Upper lobe of right lung (tissue), 1 donor: ENCODE data around the gene GBX1. TPM values are rescaled to one million over a fixed set of nuclear protein-coding genes. Genes with fewer than 3 reads are reported as not detected.
A peak's percentile ranks its signal among the peaks of the same experiment; 100 is the strongest.

Experiments used
- ATAC-seq: fragments of 200-7000 bp; cut with Tn5 transposase; one replicate; pipeline ENCODE4 v1.9.1; 2020; ENCODE audit warnings: mild to moderate bottlenecking, moderate library complexity
- DNase-seq: peaks from one replicate; pipeline ENCODE4 v3.0.0-alpha.2; 2020
- H3K27ac ChIP-seq: fragments of 200-600 bp; one replicate; pipeline ENCODE4 v1.8.0; 2022
- H3K27me3 ChIP-seq: fragments of 200-600 bp; one replicate; pipeline ENCODE4 v1.8.0; 2022; ENCODE audit warnings: mild to moderate bottlenecking
- H3K36me3 ChIP-seq: fragments of 200-600 bp; one replicate; pipeline ENCODE4 v1.8.0; 2022
- H3K4me1 ChIP-seq: fragments of 200-600 bp; one replicate; pipeline ENCODE4 v1.8.0; 2022
- H3K4me3 ChIP-seq: fragments of 200-600 bp; one replicate; pipeline ENCODE4 v1.8.0; 2022; ENCODE audit warnings: mild to moderate bottlenecking
- H3K9me3 ChIP-seq: fragments of 200-600 bp; one replicate; pipeline ENCODE4 v1.8.0; 2022
- CTCF ChIP-seq: fragments of 200-600 bp; IDR thresholded peaks from one replicate; pipeline ENCODE4 v1.8.0; 2022; ENCODE audit warnings: antibody characterized with exemption
- intact Hi-C: fragments of 100-400 bp; cut with DNase I; formaldehyde crosslinking; loops from one replicate; pipeline ENCODE4 v1.11.0; 2022
- total RNA-seq: library from RNA; stranded (reverse); fragmentation: NEBNext Ultra II Directional; extraction: Animal tissue kit (Norgen Biotek cat#: 25700); gene quantifications from one replicate; pipeline ENCODE4 v1.2.1, GENCODE V29; 2021
- donor health status: DM: no; HTN: yes; CAD: no; lungs with severe emphysema.

The GBX1 gene
- total RNA-seq, 1 donor from 2014 or later, result not detected

GRCh38 chr7:151192002-151192539 is 24.6 kb upstream of the GBX1 start:
- Histone ChIP-seq H3K27me3 (no peaks in the 10 kb centered on the region), H3K36me3 (no peaks in the 10 kb centered on the region), H3K4me1 (no peaks in the 10 kb centered on the region), H3K27ac (no peak overlapping the region), H3K9me3 (no peaks in the 10 kb centered on the region), H3K4me3 (no peak overlapping the region)
- intact Hi-C loops, result no loop called here
- TF ChIP-seq CTCF, result no peak
- DNase-seq (no peak), ATAC-seq (no peak)

GRCh38 chr7:151191544-151191943 is 24.1 kb upstream of the GBX1 start:
- ATAC-seq (no peak), DNase-seq (no peak)
- H3K4me3 ChIP-seq, result no peak overlapping the region
- H3K4me1 ChIP-seq, result no peaks in the 10 kb centered on the region
- no peak for TF ChIP-seq CTCF
- H3K27me3 ChIP-seq, result no peaks in the 10 kb centered on the region
- no peak overlapping the region for H3K27ac ChIP-seq
- H3K36me3 ChIP-seq, result no peaks in the 10 kb centered on the region
- no peaks in the 10 kb centered on the region for H3K9me3 ChIP-seq
- intact Hi-C loops, result no loop called here

- no peak for DNase-seq
- intact Hi-C loops, result no loop called here
- H3K27ac ChIP-seq, result no peak overlapping the region
- no peaks in the 10 kb centered on the region for H3K36me3 ChIP-seq
- no peaks in the 10 kb centered on the region for H3K4me1 ChIP-seq
- no peak for ATAC-seq
- no peaks in the 10 kb centered on the region for H3K27me3 ChIP-seq
- no peaks in the 10 kb centered on the region for H3K9me3 ChIP-seq
- no peak overlapping the region for H3K4me3 ChIP-seq
- TF ChIP-seq CTCF, result no peak
Measured at GRCh38 chr7:151189038-151189437, 21.5 kb upstream of the GBX1 start.

- no peaks in the 10 kb centered on the region for H3K36me3 ChIP-seq
- TF ChIP-seq CTCF, result no peak
- intact Hi-C loops, result no loop called here
- H3K27ac ChIP-seq, result no peak overlapping the region
- no peaks in the 10 kb centered on the region for H3K4me1 ChIP-seq
- ATAC-seq (no peak), DNase-seq (no peak)
- no peaks in the 10 kb centered on the region for H3K27me3 ChIP-seq
- no peak overlapping the region for H3K4me3 ChIP-seq
- H3K9me3 ChIP-seq, result no peaks in the 10 kb centered on the region
Measured at GRCh38 chr7:151188252-151188542, 20.7 kb upstream of the GBX1 start.

- no peak overlapping the region for H3K27ac ChIP-seq
- no peaks in the 10 kb centered on the region for H3K9me3 ChIP-seq
- no peak overlapping the region for H3K4me3 ChIP-seq
- H3K4me1 ChIP-seq, result no peaks in the 10 kb centered on the region
- TF ChIP-seq CTCF, result no peak
- no peak for ATAC-seq
- no peaks in the 10 kb centered on the region for H3K36me3 ChIP-seq
- DNase-seq, result peak; percentile 60
- intact Hi-C loops, result no loop called here
- no peaks in the 10 kb centered on the region for H3K27me3 ChIP-seq
Measured at GRCh38 chr7:151187409-151188251, 20.1 kb upstream of the GBX1 start.
